Measurements from ENCODE around the gene CREB5. TPM values are rescaled to one million over a fixed set of nuclear protein-coding genes. Genes with fewer than 3 reads are reported as not detected.
"Not testable (repeated sequence)": the region's sequence is repeated elsewhere in the genome, so short reads cannot be mapped to it uniquely, and the experiment has no call there.

The CREB5 gene
- total RNA-seq, 1 donor from 2014 or later, result 10.3 TPM

- no peaks in the 10 kb centered on the region for H3K27me3 ChIP-seq (ENCODE audit: low read depth)
- TF ChIP-seq CTCF (IDR thresholded peaks at IDR 0.05), result no peak
- no peak overlapping the region for H3K4me3 ChIP-seq
- DNase-seq, result no peak
- no peaks in the 10 kb centered on the region for H3K36me3 ChIP-seq
- intact Hi-C loops (cut with DNase I), result no loop called here
- H3K9me3 ChIP-seq, result no peaks in the 10 kb centered on the region
- H3K4me1 ChIP-seq, result no peaks in the 10 kb centered on the region
- no peak for ATAC-seq
- no peak overlapping the region for H3K27ac ChIP-seq
These were observed 401.1 kb downstream of the CREB5 start for GRCh38 chr7:28813243-28813962.

- H3K9me3 ChIP-seq, result no peaks in the 10 kb centered on the region
- H3K27ac ChIP-seq, result no peak overlapping the region
- TF ChIP-seq CTCF (IDR thresholded peaks at IDR 0.05), result no peak
- no peaks in the 10 kb centered on the region for H3K27me3 ChIP-seq (ENCODE audit: low read depth)
- intact Hi-C loops (cut with DNase I), result no loop called here
- H3K4me3 ChIP-seq, result no peak overlapping the region
- no peaks in the 10 kb centered on the region for H3K4me1 ChIP-seq
- ATAC-seq (no peak), DNase-seq (no peak)
- H3K36me3 ChIP-seq, result no peaks in the 10 kb centered on the region
These were observed 403.1 kb downstream of the CREB5 start for GRCh38 chr7:28815369-28815927.

GRCh38 chr7:28815928-28816373 lies 403.6 kb downstream of the CREB5 start:
- no peak for TF ChIP-seq CTCF (IDR thresholded peaks at IDR 0.05)
- Histone ChIP-seq H3K9me3 (no peaks in the 10 kb centered on the region), H3K4me3 (no peak overlapping the region), H3K36me3 (no peaks in the 10 kb centered on the region), H3K27ac (no peak overlapping the region), H3K4me1 (no peaks in the 10 kb centered on the region), H3K27me3 (ENCODE audit: low read depth) (no peaks in the 10 kb centered on the region)
- intact Hi-C loops (cut with DNase I), result no loop called here
- ATAC-seq (no peak), DNase-seq (no peak)

GRCh38 chr7:28818996-28819395 lies 406.7 kb downstream of the CREB5 start:
- DNase-seq (no peak), ATAC-seq (no peak)
- Histone ChIP-seq H3K27me3 (ENCODE audit: low read depth) (no peaks in the 10 kb centered on the region), H3K4me1 (no peaks in the 10 kb centered on the region), H3K36me3 (no peaks in the 10 kb centered on the region), H3K27ac (no peak overlapping the region), H3K4me3 (no peak overlapping the region), H3K9me3 (no peaks in the 10 kb centered on the region)
- no peak for TF ChIP-seq CTCF (IDR thresholded peaks at IDR 0.05)
- intact Hi-C loops (cut with DNase I), result no loop called here

- Histone ChIP-seq H3K4me3 (no peak overlapping the region), H3K4me1 (no peaks in the 10 kb centered on the region), H3K9me3 (no peaks in the 10 kb centered on the region), H3K36me3 (no peaks in the 10 kb centered on the region), H3K27ac (no peak overlapping the region), H3K27me3 (ENCODE audit: low read depth) (no peaks in the 10 kb centered on the region)
- DNase-seq, result no peak
- intact Hi-C loops (cut with DNase I), result no loop called here
- ATAC-seq, result no peak
- no peak for TF ChIP-seq CTCF (IDR thresholded peaks at IDR 0.05)
These were observed 411.3 kb downstream of the CREB5 start for GRCh38 chr7:28823582-28823981.

GRCh38 chr7:28825817-28826448 lies 413.6 kb downstream of the CREB5 start:
- H3K36me3 ChIP-seq; H3K4me3 ChIP-seq; DNase-seq; H3K27ac ChIP-seq; H3K4me1 ChIP-seq; intact Hi-C loops (cut with DNase I); H3K27me3 ChIP-seq (ENCODE audit: low read depth); H3K9me3 ChIP-seq; ATAC-seq: not testable (repeated sequence)

Measured in lower lobe of right lung (tissue), 2 donors.